Breast epithelium (tissue), 3 donors: ENCODE data around the gene KIF17.

Experiments used
- CTCF ChIP-seq, 3 donors: fragments of 450-650 bp; IDR thresholded peaks; one replicate each; pipeline ENCODE4 v1.5.1; 2016 to 2017; ENCODE audit warnings: antibody characterized with exemption in 3 of 3, mild to moderate bottlenecking in 3 of 3, moderate library complexity in 3 of 3
- POLR2A ChIP-seq: fragments of 450-650 bp; IDR thresholded peaks from one replicate; pipeline ENCODE4 v1.6.1; 2016; ENCODE audit warnings: antibody characterized with exemption, mild to moderate bottlenecking, moderate library complexity

- TF ChIP-seq CTCF (IDR thresholded peaks at IDR 0.05) (no peak), POLR2A (no peak)
Observed at GRCh38 chr1:20644416-20644815, 73.4 kb downstream of the KIF17 start.
